Islet precursor cell (in vitro differentiated cells): ENCODE data around the gene GPR27.

Experiments used
- DNase-seq: peaks from one replicate; pipeline ENCODE4 v3.0.0-alpha.2; 2018

The GPR27 gene

GRCh38 chr3:71734881-71735280, 18.8 kb upstream of the GPR27 start:
- no peak for DNase-seq

GRCh38 chr3:71742621-71743020, 11.0 kb upstream of the GPR27 start:
- DNase-seq: no peak

- no peak for DNase-seq
Measured at GRCh38 chr3:71744738-71745137, 8.9 kb upstream of the GPR27 start.

- no peak for DNase-seq
Measured at GRCh38 chr3:71751602-71752001, 2.1 kb upstream of the GPR27 start.

GRCh38 chr3:71752831-71753700, 589 bp upstream of the GPR27 start:
- no peak for DNase-seq

GRCh38 chr3:71754610-71755253, 1.1 kb downstream of the GPR27 start:
- DNase-seq: no peak

GRCh38 chr3:71758091-71758490, 4.4 kb downstream of the GPR27 start:
- DNase-seq: no peak

- DNase-seq: peak; percentile 64
Measured at GRCh38 chr3:71759401-71759800, 5.7 kb downstream of the GPR27 start.

GRCh38 chr3:71760140-71760539, 6.5 kb downstream of the GPR27 start:
- DNase-seq: no peak

- DNase-seq: no peak
Measured at GRCh38 chr3:71763426-71763825, 9.8 kb downstream of the GPR27 start.

GRCh38 chr3:71771126-71771525, 17.5 kb downstream of the GPR27 start:
- DNase-seq: no peak

- DNase-seq: no peak
Measured at GRCh38 chr3:71771884-71772283, 18.2 kb downstream of the GPR27 start.

- no peak for DNase-seq
Measured at GRCh38 chr3:71776538-71776937, 22.9 kb downstream of the GPR27 start.

- no peak for DNase-seq
Measured at GRCh38 chr3:71778353-71778752, 24.7 kb downstream of the GPR27 start.

GRCh38 chr3:71779674-71780377, 26.2 kb downstream of the GPR27 start:
- no peak for DNase-seq

- DNase-seq: no peak
Measured at GRCh38 chr3:71780430-71780829, 26.8 kb downstream of the GPR27 start.

- no peak for DNase-seq
Measured at GRCh38 chr3:71783152-71783551, 29.5 kb downstream of the GPR27 start.

GRCh38 chr3:71784201-71784913, 30.7 kb downstream of the GPR27 start:
- peak; percentile 33 for DNase-seq

- peak; percentile 59 for DNase-seq
Measured at GRCh38 chr3:71784914-71785531, 31.4 kb downstream of the GPR27 start, which contains the start of gene PROK2. TSS of gene PROK2 (minus strand) at chr3:71785148. CDS start at chr3:71785052, 96 bp downstream.

GRCh38 chr3:71785532-71786216, 32.0 kb downstream of the GPR27 start:
- DNase-seq: peak; percentile 24

- no peak for DNase-seq
Measured at GRCh38 chr3:71786217-71786549, 32.5 kb downstream of the GPR27 start.

- no peak for DNase-seq
Measured at GRCh38 chr3:71786551-71786950, 32.9 kb downstream of the GPR27 start.
